Measurements from ENCODE around the gene RAD51D.

DNA sequence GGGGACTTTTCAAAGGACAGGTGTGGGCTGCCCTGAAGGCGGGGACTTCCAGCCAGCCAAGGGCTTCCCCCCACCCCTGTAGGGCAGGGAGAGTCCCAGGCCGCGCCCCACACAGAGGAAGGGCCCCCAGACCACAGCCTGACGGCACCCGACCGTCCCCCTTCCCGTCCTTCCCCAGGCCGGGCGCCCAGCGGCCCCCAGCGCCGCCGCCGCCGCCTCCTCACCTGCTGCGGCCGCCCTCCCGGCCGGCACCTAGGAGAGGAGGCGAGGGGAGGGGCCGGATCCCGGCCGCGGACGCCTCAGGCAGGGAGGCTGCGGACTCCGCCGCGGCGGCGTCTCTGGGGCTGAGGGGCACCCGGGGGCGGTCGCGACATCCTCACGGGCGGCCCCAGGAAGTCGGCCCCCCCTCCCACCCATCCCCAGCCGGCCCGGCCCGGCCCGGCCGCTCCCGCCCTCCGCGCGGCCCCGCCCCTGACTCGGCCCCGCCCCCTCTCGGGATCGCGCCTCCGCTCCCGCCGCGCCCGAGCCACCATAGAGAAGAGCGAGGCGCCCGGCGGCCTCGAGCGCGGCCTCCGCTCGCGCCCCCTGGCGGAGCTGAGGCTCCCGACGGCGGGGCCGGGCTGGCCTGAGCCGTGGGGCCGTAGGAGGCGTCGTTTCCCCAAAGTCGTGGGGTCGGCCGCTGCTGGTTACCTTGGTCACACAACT lies 30.6 kb downstream of the RAD51D start:
- TF ChIP-seq, protein P1, sequence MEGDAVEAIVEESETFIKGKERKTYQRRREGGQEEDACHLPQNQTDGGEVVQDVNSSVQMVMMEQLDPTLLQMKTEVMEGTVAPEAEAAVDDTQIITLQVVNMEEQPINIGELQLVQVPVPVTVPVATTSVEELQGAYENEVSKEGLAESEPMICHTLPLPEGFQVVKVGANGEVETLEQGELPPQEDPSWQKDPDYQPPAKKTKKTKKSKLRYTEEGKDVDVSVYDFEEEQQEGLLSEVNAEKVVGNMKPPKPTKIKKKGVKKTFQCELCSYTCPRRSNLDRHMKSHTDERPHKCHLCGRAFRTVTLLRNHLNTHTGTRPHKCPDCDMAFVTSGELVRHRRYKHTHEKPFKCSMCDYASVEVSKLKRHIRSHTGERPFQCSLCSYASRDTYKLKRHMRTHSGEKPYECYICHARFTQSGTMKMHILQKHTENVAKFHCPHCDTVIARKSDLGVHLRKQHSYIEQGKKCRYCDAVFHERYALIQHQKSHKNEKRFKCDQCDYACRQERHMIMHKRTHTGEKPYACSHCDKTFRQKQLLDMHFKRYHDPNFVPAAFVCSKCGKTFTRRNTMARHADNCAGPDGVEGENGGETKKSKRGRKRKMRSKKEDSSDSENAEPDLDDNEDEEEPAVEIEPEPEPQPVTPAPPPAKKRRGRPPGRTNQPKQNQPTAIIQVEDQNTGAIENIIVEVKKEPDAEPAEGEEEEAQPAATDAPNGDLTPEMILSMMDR (conservative IDR thresholded peaks at IDR 0.05 in 1 of 2, IDR thresholded peaks at IDR 0.05 in 1 of 2; ENCODE audit: low read depth in 1 of 2, low read length in 2 of 2) = peak; percentile 37 to 71
- TF ChIP-seq EZH2 (IDR thresholded peaks at IDR 0.05; ENCODE audit: low read length, missing control alignments) = no peak

Data from fibroblast of lung (primary cell).